Mesenchymal stem cell (in vitro differentiated cells and primary cell): Measurements from ENCODE around the gene DSG2.

Source experiments
- DNase-seq: peaks from one replicate; pipeline ENCODE4 v3.0.0-alpha.2; 2013
- H2AFZ ChIP-seq: one replicate; pipeline ENCODE4 v1.6.1; 2013; ENCODE audit warnings: low read depth, mild to moderate bottlenecking, control low read depth, inconsistent platforms, low read length, moderate library complexity
- H2AK5ac ChIP-seq: 2 replicates; pipeline ENCODE4 v1.6.1; 2013; ENCODE audit warnings: low read length, moderate library complexity, mild to moderate bottlenecking, inconsistent platforms; ENCODE audit not compliant: severe bottlenecking
- H2BK120ac ChIP-seq: one replicate; pipeline ENCODE4 v1.6.1; 2013; ENCODE audit warnings: low read depth, mild to moderate bottlenecking, inconsistent platforms, low read length, moderate library complexity
- H2BK12ac ChIP-seq, 2 experiments: one replicate each; pipeline ENCODE4 v1.6.1; 2013; ENCODE audit warnings: inconsistent platforms in 2 of 2, low read length in 2 of 2, mild to moderate bottlenecking in 2 of 2, moderate library complexity in 2 of 2, control low read depth in 1 of 2
- H2BK15ac ChIP-seq: one replicate; pipeline ENCODE4 v1.6.1; 2013; ENCODE audit warnings: mild to moderate bottlenecking, low read depth, inconsistent platforms; ENCODE audit not compliant: poor library complexity, severe bottlenecking
- H2BK5ac ChIP-seq: 2 replicates; pipeline ENCODE4 v1.6.1; 2013; ENCODE audit warnings: low read depth, mild to moderate bottlenecking, low read length, control low read depth, inconsistent platforms; ENCODE audit not compliant: poor library complexity, severe bottlenecking
- H3K14ac ChIP-seq, 2 experiments: one replicate each; pipeline ENCODE4 v1.6.1; 2013; ENCODE audit warnings: inconsistent platforms in 2 of 2, low read length in 2 of 2, control low read depth in 1 of 2, mild to moderate bottlenecking in 1 of 2, moderate library complexity in 1 of 2
- H3K18ac ChIP-seq, 2 experiments: one replicate each; pipeline ENCODE4 v1.6.1; 2013; ENCODE audit warnings: inconsistent platforms in 2 of 2, low read length in 2 of 2, control low read depth in 1 of 2, low read depth in 1 of 2, mild to moderate bottlenecking in 1 of 2
- H3K23ac ChIP-seq, 2 experiments: one replicate each; pipeline ENCODE4 v1.6.1; 2013; ENCODE audit warnings: inconsistent platforms in 2 of 2, low read length in 2 of 2, mild to moderate bottlenecking in 2 of 2, moderate library complexity in 2 of 2, control low read depth in 1 of 2
- H3K27ac ChIP-seq: 2 replicates; pipeline ENCODE4 v1.5.1; 2013; ENCODE audit warnings: mild to moderate bottlenecking, moderate library complexity, low read length, control low read depth, inconsistent platforms; ENCODE audit not compliant: poor library complexity, severe bottlenecking
- H3K27me3 ChIP-seq, 2 experiments: 2 replicates each; pipeline versions ENCODE4 v1.6.1 to v1.7.0; 2013; ENCODE audit warnings: low read length in 2 of 2, mild to moderate bottlenecking in 2 of 2, moderate library complexity in 2 of 2, control low read depth in 1 of 2, inconsistent platforms in 1 of 2; ENCODE audit not compliant: control insufficient read depth in 1 of 2, insufficient read depth in 1 of 2
- H3K36me3 ChIP-seq, 2 experiments: 2 replicates each; pipeline versions ENCODE4 v1.6.1 to v1.7.0; 2013; ENCODE audit warnings: low read length in 2 of 2, control low read depth in 1 of 2, inconsistent platforms in 1 of 2, low read depth in 1 of 2, mild to moderate bottlenecking in 1 of 2; ENCODE audit not compliant: insufficient read depth in 2 of 2, control insufficient read depth in 1 of 2
- H3K4ac ChIP-seq, 2 experiments: one replicate each; pipeline ENCODE4 v1.6.1; 2013; ENCODE audit warnings: inconsistent platforms in 2 of 2, low read length in 2 of 2, mild to moderate bottlenecking in 2 of 2, moderate library complexity in 2 of 2, control low read depth in 1 of 2, low read depth in 1 of 2
- H3K4me1 ChIP-seq: 2 replicates; pipeline ENCODE4 v1.6.1; 2013; ENCODE audit warnings: low read depth, low read length, control low read depth; ENCODE audit not compliant: control insufficient read depth, insufficient read depth
- H3K4me2 ChIP-seq: 2 replicates; pipeline ENCODE4 v1.6.1; 2013; ENCODE audit warnings: low read length, mild to moderate bottlenecking, inconsistent platforms; ENCODE audit not compliant: poor library complexity, severe bottlenecking
- H3K4me3 ChIP-seq, 2 experiments: 2 replicates each; pipeline versions ENCODE4 v1.5.1 to v1.7.0; 2013; ENCODE audit warnings: low read length in 2 of 2, mild to moderate bottlenecking in 2 of 2, control low read depth in 1 of 2, low read depth in 1 of 2; ENCODE audit not compliant: insufficient read depth in 1 of 2
- H3K79me1 ChIP-seq: replicated peaks from 2 replicates; pipeline ENCODE4 v1.6.1; 2013; ENCODE audit warnings: mild to moderate bottlenecking, control low read depth, low read length, inconsistent platforms; ENCODE audit not compliant: poor library complexity, severe bottlenecking
- H3K9ac ChIP-seq: 2 replicates; pipeline ENCODE4 v1.7.0; 2013; ENCODE audit warnings: mild to moderate bottlenecking, low read length, moderate library complexity
- H3K9me3 ChIP-seq: 2 replicates; pipeline ENCODE4 v1.7.0; 2013; ENCODE audit warnings: mild to moderate bottlenecking, low read length; ENCODE audit not compliant: control insufficient read depth
- H4K8ac ChIP-seq: one replicate; pipeline ENCODE4 v1.6.1; 2013; ENCODE audit warnings: inconsistent platforms, mild to moderate bottlenecking, low read length, moderate library complexity
- H4K91ac ChIP-seq: one replicate; pipeline ENCODE4 v1.6.1; 2013; ENCODE audit warnings: mild to moderate bottlenecking, low read length, inconsistent platforms
- WGBS: methylation state at CpG from one replicate; pipeline ENCODE4 v1.1.7; 2013; ENCODE audit warnings: mixed read lengths; 5-methylcytosine and 5-hydroxymethylcytosine counted together

DSG2 gene

GRCh38 chr18:31508781-31509180, 10.8 kb downstream of the DSG2 start:
- Histone ChIP-seq H4K8ac (no peak overlapping the region), H3K36me3 (no peaks in the 10 kb centered on the region), H3K4me1 (peaks cover 8% of the 10 kb centered on the region), H3K18ac (no peak overlapping the region), H2BK5ac (no peak overlapping the region), H3K14ac (no peak overlapping the region), H2BK120ac (no peak overlapping the region), H3K9ac (no peak overlapping the region), H3K4me2 (no peak overlapping the region), H3K23ac (no peak overlapping the region), H3K79me1 (peaks cover 22% of the 10 kb centered on the region), H4K91ac (no peak overlapping the region), H3K9me3 (no peaks in the 10 kb centered on the region), H2AFZ (no peak overlapping the region), H2BK15ac (no peak overlapping the region), H2BK12ac (no peak overlapping the region), H3K4ac (no peak overlapping the region), H3K27me3 (peaks cover 0 to 14% of the 10 kb centered on the region in 2 experiments), H2AK5ac (no peak overlapping the region), H3K27ac (no peak overlapping the region), H3K4me3 (no peak overlapping the region)
- DNase-seq = no peak
- WGBS = no CpG with 5 or more reads among the region's 1 CpG

- Histone ChIP-seq H4K8ac (no peak overlapping the region), H2AK5ac (no peak overlapping the region), H2BK120ac (no peak overlapping the region), H3K4me1 (peaks cover 8% of the 10 kb centered on the region), H2BK15ac (no peak overlapping the region), H3K4ac (no peak overlapping the region), H3K27ac (no peak overlapping the region), H3K27me3 (peaks cover 0 to 7% of the 10 kb centered on the region in 2 experiments), H2BK5ac (no peak overlapping the region), H3K9ac (no peak overlapping the region), H3K9me3 (no peaks in the 10 kb centered on the region), H2AFZ (no peak overlapping the region), H3K18ac (no peak overlapping the region), H3K79me1 (peaks cover 19% of the 10 kb centered on the region), H3K14ac (no peak overlapping the region), H3K4me2 (no peak overlapping the region), H3K23ac (no peak overlapping the region), H3K36me3 (no peaks in the 10 kb centered on the region), H3K4me3 (no peak overlapping the region), H4K91ac (no peak overlapping the region), H2BK12ac (no peak overlapping the region)
- DNase-seq = no peak
- WGBS = 100% methylated on average over 1 of the region's 3 CpGs
These were observed 11.6 kb downstream of the DSG2 start for GRCh38 chr18:31509571-31509970.

GRCh38 chr18:31510319-31510718, 12.3 kb downstream of the DSG2 start:
- Histone ChIP-seq H3K4me2 (no peak overlapping the region), H3K9ac (no peak overlapping the region), H2AFZ (no peak overlapping the region), H3K27me3 (no peaks in the 10 kb centered on the region), H3K79me1 (peaks cover 19% of the 10 kb centered on the region), H2BK5ac (no peak overlapping the region), H2AK5ac (no peak overlapping the region), H3K27ac (no peak overlapping the region), H3K14ac (no peak overlapping the region), H3K9me3 (no peaks in the 10 kb centered on the region), H4K91ac (no peak overlapping the region), H2BK15ac (no peak overlapping the region), H3K23ac (no peak overlapping the region), H4K8ac (no peak overlapping the region), H2BK120ac (no peak overlapping the region), H3K4me3 (no peak overlapping the region), H3K36me3 (no peaks in the 10 kb centered on the region), H2BK12ac (no peak overlapping the region), H3K4ac (no peak overlapping the region), H3K4me1 (peaks cover 8% of the 10 kb centered on the region), H3K18ac (no peak overlapping the region)
- no peak for DNase-seq

GRCh38 chr18:31511098-31511497, 13.1 kb downstream of the DSG2 start:
- peaks cover 19% of the 10 kb centered on the region for H3K79me1 ChIP-seq
- H3K9ac ChIP-seq = no peak overlapping the region
- H3K23ac ChIP-seq = no peak overlapping the region
- no peak overlapping the region for H3K27ac ChIP-seq
- DNase-seq = no peak
- no peak overlapping the region for H2BK15ac ChIP-seq
- H2BK5ac ChIP-seq = no peak overlapping the region
- H4K91ac ChIP-seq = peak overlapping the region; percentile 50
- H2BK12ac ChIP-seq = no peak overlapping the region
- 89% methylated on average over 2 of the region's 6 CpGs for WGBS
- no peak overlapping the region for H3K4me3 ChIP-seq
- H2AK5ac ChIP-seq = no peak overlapping the region
- H2AFZ ChIP-seq = no peak overlapping the region
- no peak overlapping the region for H3K14ac ChIP-seq
- no peaks in the 10 kb centered on the region for H3K36me3 ChIP-seq
- H3K18ac ChIP-seq = peak overlapping the region in 1 of 2 experiments; percentile 1
- no peak overlapping the region for H3K4ac ChIP-seq
- peaks cover 8% of the 10 kb centered on the region for H3K4me1 ChIP-seq
- no peaks in the 10 kb centered on the region for H3K27me3 ChIP-seq
- no peak overlapping the region for H4K8ac ChIP-seq
- H3K9me3 ChIP-seq = no peaks in the 10 kb centered on the region
- H3K4me2 ChIP-seq = no peak overlapping the region
- no peak overlapping the region for H2BK120ac ChIP-seq
